NCI-H69 (cell line): ENCODE results near the gene RALGPS2.

Source experiments
- DNase-seq: peaks from one replicate; lab custom pipeline; 2025; lab: John Stamatoyannopoulos, UW

RALGPS2 gene, protein sequence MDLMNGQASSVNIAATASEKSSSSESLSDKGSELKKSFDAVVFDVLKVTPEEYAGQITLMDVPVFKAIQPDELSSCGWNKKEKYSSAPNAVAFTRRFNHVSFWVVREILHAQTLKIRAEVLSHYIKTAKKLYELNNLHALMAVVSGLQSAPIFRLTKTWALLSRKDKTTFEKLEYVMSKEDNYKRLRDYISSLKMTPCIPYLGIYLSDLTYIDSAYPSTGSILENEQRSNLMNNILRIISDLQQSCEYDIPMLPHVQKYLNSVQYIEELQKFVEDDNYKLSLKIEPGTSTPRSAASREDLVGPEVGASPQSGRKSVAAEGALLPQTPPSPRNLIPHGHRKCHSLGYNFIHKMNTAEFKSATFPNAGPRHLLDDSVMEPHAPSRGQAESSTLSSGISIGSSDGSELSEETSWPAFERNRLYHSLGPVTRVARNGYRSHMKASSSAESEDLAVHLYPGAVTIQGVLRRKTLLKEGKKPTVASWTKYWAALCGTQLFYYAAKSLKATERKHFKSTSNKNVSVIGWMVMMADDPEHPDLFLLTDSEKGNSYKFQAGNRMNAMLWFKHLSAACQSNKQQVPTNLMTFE

DNA sequence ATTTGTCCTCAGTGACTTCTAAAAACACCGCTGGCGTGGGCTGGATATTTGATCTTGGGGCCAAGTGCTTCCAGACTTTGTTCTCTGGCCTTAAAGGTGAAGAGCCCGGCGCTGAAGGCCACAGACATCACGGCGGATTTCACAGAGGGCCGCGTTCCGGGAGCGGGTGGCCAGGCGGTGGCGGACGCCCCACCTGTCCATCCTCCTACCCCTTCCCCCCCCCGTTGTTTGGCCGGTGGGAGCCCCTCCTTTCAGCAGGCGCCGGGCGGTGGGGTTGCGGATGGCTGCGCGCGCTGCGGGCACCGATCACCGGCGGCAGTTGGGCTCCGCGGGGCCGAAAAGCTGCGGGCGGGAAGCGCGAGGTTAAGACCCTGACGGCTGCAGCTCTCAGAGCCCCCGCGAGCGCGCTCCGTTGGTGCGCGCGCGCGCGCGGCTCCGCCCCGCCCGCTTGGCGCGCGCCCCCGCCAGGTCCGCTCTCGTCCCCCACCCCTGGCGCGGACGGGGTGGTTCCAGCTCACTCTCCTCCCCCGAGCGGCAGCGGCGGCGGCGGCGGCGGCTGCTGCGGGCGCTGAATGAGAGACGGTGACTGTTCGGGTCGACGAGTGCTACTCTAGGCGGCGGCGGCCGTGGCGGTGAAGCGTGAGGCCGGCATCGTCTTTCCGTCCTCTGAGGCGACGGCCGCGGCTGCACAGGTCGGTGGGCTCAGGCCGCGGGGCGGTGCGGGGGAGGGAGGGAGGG lies at the start of gene RALGPS2:
Gene RALGPS2, plus strand, starts transcription at position 517 of the 738 bp plus-strand sequence. CDS start 51,521 bp downstream, outside the sequence.
- peak; percentile 82 for DNase-seq

DNA sequence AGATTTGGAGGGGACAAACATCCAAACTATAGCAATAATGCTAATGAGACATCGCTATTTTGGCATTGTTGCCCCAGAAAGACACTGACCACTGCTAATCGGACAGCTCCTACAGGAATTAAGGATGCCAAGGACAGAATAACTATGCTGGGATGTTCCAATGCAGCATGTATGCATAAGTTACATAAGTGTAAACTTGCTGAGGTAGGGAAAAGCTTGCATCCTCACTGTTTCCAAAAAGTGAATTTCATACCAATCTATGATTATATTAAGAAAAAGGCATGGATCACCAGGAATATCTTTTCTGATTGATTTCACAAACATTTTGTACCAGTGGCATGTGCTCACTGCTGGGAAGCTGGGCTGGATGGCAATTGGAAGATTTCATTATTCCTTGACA lies 45.8 kb upstream of the RALGPS2 start:
- DNase-seq = no peak

DNA sequence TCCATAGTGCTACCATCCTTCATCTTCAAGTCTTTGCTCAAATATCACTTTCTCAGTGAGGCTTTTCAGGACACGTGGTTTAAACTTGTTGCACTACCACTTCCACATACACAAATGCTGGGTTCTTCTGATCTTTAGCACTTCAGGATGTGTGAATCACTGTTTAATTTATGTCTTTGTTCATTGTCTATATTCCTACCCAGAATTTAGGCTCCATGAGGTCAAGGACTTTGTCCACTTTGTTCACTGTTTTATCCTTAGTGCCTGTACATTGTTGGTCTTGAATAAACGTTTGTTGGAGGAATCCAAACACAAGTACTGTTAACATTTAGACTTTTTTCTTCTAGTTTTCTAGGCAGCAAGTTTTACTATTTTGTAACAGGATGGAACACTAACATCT lies 42.6 kb upstream of the RALGPS2 start:
- no peak for DNase-seq

DNA sequence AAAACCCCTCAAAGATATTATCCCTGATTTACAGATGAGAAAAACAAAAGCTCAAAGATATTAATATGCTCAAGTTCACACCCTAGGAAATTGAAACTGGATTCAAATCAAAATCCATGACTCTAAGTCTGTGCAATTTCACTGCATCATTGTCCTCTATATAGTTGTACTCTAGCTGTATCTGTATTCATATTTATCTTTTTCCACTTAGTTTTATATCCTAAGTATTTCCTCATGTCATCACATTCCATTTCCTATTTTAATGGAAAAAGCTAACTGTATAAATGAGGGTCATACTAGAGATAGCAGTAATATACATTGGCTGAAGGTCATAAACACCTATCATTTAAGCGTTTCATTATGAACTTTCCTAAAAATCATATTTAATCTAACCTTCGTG lies 42.2 kb upstream of the RALGPS2 start:
- no peak for DNase-seq

DNA sequence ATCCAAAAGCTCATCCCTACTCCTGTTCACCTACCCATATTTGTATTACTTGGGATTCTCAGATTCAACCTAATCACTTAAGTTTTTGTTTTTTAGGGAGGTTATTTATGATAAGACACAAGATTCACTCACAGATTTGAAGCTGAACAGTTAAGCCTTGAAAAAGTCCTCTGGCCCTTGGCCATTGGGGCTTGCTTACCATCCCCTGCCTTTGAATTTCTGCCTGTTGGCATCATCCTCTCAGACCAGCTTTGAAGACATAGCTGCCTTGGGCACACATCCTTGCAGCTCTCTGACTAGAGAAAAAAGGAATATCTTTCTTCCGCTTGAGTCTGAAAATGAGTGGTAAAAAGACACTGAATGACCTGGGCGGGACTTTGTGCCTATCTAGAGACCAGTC lies 41.8 kb upstream of the RALGPS2 start:
- no peak for DNase-seq

DNA sequence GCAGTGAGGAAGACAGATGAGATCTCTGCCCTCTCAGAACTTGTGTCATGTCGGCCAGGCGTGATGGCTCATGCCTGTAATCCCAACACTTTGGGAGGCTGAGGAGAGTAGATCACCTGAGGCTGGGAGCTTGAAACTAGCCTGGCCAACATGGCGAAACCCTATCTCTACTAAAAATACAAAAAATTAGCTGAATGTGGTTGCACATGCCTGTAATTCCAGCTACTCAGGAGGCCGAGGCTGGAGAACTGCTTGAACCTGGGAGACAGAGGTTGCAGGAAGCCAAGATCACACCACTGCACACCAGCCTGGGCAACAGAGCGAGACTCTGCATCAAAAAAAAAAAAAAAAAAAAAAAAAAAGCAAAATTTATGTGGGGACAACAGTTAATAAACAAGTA lies 40.9 kb upstream of the RALGPS2 start:
- no peak for DNase-seq

DNA sequence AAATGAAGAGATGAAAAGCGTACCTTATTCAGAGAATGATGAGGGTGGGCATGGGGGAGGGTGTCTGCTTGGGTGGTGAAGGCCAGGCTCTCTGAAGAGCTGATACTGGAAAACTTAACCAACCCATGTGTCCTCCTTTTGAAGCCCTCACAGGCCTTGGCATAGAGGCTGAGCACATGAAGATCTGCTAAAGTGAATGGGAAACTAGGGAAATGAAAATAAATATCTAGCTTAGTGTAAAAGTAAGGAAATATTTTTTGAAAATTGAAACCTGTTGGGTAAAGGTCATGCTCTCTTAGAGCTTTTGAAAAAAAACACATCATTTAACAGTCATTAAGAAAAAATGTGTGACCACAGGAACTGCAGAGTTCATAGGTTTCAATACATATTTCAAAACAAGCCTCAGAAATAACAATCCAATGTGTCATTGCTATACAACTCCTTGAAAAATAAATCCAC lies 40.5 kb upstream of the RALGPS2 start:
- no peak for DNase-seq

DNA sequence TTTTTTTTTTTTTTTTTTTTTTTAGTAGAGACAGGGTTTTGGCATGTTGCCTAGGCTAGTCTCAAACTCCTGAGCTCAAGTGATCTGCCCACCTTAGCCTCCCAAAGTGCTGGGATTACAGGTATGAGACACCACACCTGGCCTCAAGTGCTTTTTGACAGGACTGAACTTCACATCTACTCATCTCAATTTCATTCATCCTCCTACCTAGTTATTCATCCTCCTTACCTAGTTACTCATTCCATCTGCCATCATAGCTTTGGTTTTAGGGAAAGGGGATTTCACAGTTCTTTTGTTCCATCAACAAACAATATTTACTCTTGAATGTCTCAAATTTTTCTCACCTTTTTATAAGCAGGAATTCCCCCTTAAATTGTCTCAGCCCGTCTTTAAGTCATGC lies 38.6 kb upstream of the RALGPS2 start:
- no peak for DNase-seq

DNA sequence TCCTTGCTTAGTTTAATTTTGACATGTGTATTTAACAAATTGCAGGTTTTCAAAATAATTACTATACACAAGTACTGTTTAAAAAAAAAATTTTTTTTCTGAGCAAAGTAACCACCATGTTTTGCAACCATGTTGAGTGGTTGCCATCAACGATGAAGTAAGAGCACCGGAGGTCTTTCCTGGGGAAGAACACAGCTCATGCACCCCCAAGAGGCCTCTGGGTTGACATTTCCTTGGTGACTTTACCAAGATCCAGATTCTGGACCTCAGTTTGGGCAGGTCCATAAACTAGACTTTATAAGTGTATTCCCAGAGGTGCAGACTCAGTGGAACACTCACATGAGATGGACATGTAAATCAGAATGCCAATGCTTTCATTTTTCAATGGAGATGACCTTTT lies 36.8 kb upstream of the RALGPS2 start:
- no peak for DNase-seq

DNA sequence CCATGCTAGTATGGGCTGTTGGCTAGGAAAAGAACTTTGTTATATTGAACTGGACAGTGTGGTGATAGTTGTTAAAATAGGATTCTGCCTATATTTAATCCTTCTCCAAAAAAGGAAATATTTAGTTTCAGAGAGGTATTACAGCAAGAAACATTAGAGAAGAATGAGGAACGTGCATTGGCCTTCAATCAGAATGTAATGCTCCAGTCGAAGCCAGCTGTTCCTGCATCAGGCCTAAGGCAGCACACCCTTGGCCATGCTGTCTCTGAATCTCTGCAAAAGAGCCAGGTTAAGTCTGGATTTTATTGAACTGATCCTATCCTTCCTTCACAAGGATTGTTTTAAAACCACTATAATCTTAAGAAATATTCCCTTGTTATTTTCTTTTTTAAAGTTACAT lies 35.3 kb upstream of the RALGPS2 start:
- no peak for DNase-seq

DNA sequence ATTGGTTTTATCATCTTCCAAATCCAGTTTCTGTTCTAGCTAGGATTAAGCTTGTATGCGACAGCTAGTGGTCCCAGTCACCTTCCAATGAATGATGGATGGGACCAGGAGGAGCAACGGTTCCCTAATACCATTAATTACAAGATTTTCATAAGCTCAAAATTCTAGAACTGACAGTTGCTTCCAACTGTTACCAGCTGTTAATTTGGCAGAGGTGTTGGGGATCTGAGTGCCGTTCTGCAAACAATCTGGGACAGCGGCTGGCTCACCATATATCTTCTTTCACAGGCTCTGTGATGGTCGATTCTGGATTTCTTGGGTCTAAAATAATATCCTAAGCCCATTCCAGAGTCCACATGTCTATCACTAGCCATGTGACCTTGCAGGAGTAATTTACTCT lies 34.5 kb upstream of the RALGPS2 start:
- DNase-seq = no peak

DNA sequence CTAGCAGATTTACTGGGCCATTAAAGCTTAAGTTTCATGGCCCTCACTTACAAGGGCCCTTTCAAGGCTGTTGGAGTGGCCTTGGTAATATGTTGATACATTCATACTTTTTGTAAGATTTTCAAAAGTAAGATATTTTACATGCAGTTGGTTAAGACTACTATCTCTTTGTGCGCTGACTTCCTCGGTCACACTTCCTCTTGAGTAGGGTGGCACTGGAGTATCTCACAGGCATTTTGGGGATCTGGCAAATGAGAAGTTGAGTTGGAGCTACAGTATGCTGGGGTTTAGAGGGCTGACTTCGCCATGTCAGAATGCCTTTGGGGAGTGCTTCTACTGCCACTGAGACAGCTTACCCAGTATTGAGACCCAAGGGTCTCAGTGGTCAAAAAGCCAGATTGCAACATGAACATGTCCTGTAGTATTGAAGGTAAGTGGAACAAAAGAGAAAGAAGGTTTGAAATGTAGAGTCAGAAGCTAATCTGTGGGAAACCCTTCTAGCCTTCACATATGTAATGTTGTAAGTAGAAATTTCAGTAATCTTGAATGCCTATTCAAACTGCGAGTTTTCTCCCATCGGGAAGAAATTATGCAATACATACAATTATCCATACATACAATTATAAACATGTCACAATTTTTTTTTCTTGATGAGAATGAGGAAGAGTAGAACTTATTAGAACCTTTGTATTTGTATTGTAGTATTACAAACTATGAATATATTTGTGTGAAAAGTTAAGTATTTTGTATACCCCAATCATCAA lies 32.3 kb upstream of the RALGPS2 start:
- no peak for DNase-seq

DNA sequence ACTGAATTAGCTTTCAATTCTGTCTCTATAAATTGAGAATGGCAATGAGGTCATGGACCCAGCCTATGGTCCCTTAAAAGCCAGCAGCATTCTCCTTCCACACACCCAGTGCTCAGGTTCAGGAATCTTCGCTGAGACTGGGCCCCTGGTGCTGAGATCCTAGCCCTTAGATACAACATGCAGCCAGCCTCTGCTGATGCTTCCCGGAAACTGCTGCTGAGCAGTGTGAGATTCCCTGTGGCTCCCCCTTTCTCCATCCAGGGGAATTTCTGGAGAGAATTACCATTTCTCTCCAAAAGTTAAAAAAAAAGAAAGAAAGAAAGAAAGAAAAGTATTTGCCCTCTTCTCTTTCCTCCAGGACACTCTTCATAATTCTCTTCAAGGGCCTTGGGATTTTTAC lies 31.7 kb upstream of the RALGPS2 start:
- no peak for DNase-seq

DNA sequence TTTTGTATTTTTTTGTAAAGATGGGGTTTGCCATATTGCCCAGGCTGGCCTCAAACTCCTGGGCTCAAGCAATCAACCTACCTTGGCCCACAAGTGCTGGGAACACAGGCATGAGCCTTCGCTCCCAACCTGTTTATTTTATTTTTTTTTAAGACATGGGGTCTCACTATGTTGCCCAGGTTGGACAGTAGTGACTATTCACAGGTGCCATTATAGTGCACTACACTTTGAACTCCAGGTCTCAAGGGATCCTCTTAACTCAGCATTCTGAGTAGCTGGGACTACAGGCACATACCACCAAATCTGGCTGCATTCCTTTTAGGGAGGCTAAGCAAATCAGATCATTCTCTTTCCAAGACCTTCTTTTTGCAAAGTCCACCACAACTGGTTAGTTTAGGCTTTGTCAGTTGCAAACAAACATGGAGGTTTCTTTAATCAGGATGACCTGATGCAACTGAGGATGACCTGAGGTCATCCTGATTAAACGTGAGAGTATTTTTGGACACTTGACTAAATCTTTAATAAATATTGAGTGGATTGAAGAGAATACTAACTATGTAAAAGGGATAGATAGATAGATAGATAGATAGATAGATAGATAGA lies 30.0 kb upstream of the RALGPS2 start:
- no peak for DNase-seq

DNA sequence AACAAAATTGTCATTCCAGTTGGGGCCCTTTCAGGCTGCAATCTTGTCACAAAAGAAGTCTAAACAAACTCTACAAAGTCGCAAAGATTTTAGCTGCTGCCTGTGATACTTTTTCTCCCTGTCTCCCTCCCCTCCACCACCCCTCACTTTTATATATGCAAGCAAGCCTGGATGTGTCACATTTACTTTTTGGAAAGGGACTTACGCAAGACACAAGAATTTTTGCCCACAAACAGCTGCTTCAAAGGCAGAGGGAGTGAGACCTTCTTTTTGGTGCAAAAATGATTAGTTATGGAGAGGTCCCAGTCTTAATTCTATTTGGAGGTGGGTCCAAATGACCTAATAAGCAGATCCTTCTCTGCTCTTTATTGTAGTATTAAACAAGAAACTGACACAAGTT lies 22.9 kb upstream of the RALGPS2 start:
- DNase-seq = no peak

DNA sequence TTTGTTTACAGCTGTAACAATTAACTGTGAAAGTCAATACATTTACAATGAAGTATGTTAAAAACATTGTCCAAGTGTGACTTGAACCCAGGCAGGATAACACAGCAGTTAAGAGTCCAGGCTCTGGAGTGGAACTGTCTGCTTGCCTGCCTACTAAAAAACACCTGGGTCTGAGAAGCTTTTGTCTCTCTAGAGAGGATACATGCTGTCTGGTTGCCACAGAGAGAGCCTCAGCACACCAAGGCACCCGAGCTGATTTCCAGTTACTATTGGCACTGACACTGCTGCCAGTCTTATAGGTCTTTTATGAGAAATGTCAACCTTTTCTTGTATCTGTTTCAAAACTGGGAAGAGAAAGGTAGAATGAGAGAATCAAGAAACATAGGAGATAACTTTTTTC lies 20.2 kb upstream of the RALGPS2 start:
- no peak for DNase-seq

DNA sequence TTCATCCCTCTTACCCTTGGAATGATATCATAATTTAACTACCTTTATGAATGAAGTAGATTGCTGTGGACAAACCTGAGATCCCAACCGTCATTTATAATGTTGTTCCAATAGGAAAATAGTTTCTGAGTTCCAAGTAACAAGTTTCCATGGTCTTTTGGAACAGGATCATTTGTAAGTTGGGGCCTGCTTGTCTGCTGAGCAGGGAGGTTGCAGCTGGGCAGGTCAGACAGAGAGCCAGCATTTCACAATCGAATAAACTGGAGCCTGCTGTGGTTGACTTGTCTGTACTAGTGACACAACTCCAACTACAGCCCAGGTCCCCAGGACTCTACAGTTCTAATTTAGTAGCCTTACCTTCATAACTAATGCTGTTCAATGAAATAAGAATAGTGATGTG lies 18.6 kb upstream of the RALGPS2 start:
- no peak for DNase-seq

DNA sequence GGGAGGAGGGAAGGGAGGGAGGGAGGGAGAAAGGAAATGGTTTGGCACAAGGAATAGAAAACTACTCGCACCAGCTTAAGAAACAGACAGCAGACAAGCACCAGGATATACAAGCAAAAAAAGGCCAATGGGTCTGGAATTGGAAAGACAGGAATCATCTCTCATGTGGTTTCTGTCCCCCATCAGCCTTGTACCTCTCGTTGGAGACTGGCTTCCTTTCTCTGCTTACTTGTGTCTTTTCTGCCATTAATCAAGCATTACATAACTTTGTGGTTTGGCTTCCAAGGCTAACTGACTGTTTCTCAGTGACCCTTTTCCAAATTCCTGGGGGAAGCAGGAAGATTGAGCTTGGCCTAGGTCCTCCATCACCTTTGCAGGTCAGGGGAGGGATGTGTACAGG lies 11.8 kb upstream of the RALGPS2 start:
- DNase-seq = no peak

DNA sequence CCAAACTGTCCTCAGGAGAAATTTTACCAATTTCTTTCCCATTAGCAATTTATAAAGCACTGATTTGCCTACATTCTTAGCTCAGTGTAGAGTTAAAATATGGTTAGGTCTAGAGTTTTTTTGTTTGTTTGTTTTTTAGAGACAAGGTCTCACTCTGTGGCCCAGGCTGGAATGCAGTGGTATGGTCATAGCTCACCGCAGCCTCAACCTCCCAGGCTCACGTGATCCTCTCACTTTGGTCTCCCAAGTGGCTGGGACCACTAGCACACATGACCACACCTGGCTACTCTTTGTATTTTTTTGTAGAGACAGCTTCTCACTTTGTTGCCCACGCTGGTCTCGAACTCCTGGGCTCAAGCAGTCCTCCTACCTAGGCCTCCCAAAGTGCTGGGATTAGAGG lies 10.6 kb upstream of the RALGPS2 start:
- no peak for DNase-seq

DNA sequence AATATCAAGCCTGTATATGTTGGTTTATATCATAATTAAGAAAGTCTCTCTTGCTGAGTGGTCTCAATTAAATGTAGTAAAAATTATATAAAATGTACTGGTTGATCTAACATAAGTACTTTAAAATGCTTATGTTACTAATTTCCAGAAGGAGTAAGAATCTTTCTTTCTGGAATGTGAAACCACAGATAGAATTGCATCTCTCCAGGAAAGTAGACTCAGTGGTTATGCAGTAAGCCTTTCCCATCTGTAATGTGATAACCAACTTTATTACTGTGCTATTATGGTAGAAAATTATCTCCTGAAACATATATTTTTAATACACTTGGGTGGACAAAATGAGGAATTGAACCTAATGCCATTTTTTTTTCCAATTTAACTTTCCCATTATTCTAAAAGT lies 8.9 kb upstream of the RALGPS2 start:
- no peak for DNase-seq

DNA sequence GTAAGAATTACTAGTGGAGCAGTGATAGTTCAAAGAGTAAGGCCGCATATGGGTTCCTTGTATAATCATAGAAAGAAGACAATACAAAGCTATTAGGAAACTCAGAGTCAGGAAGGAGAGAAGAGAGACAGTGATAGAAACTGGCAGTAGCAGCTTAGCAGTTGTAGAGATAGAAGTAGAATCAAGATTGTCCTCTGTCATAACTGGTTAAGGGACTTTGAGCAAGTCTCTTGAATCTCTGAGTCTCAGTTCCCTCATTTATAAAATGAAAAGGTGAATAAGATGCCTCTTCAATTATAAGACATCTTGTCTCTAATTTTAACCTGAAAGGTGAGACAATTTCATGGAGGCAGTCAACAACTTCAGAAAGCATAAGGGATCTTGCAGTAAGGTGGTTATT lies 6.5 kb upstream of the RALGPS2 start:
- no peak for DNase-seq

DNA sequence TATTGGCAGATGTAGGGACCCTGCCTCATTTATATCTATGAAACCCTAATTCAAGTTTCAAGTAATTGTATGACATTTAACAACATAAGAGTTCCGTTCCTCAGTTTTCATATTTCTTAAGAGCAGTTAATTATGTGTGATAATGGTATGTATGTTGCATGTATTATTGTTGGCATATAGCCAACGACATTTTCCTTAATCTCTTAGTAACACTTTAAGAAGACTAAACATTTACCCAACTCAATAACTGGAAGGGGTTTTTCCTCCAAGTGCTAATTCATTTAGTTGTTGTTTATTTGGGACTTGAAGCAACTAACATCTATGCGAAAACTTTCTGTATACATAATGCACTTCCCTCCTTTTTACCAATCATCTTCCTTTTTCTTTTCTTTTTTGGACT lies 1.5 kb upstream of the RALGPS2 start:
- no peak for DNase-seq
